Spleen (tissue), 7 donors: ENCODE measurements around the gene CCDC88B.
A peak's percentile ranks its signal among the peaks of the same experiment; 100 is the strongest.

Experiments
- CTCF ChIP-seq, 11 experiments: fragments of 200-600 bp in 7 of 11; fragments of 450-650 bp in 4 of 11; sonication (generic) in 4 of 11; IDR thresholded peaks in 8 of 11; conservative IDR thresholded peaks in 3 of 11; 1 replicate in 7 of 11; 2 replicates in 4 of 11; pipeline versions ENCODE4 v1.4.0 to v1.8.0; 2016 to 2021; ENCODE audit warnings: antibody characterized with exemption in 11 of 11, inconsistent platforms in 4 of 11, mild to moderate bottlenecking in 1 of 11
- POLR2A ChIP-seq, 3 donors: fragments of 450-650 bp; IDR thresholded peaks; one replicate each; pipeline ENCODE4 v1.5.1; 2017; ENCODE audit warnings: antibody characterized with exemption in 3 of 3, mild to moderate bottlenecking in 1 of 3
- POLR2AphosphoS5 ChIP-seq, 3 donors: sonication (generic); formaldehyde crosslinking; IDR thresholded peaks; one replicate each; pipeline ENCODE4 v1.5.1; 2017; ENCODE audit warnings: antibody characterized with exemption in 3 of 3
- donor health status: DM: no; HTN: no; CAD: no; lungs with moderate emphysema.
- donor health status: DM: no; HTN: no; CAD: no.
- donor health status: DM: no; HTN: no; CAD: no.

GRCh38 chr11:64305691-64306562, 34.1 kb upstream of the CCDC88B start:
- TF ChIP-seq CTCF (IDR thresholded peaks at IDR 0.05 in 8 of 11, conservative IDR thresholded peaks at IDR 0.05 in 3 of 11) (peak in 7 of 11 experiments; percentile 12 to 60 (median 48)), POLR2A (IDR thresholded peaks at IDR 0.05) (no peak), POLR2AphosphoS5 (IDR thresholded peaks at IDR 0.05) (peak; percentile 56 to 70 (median 62))
